Measurements from ENCODE around the gene TTC33.

DNA sequence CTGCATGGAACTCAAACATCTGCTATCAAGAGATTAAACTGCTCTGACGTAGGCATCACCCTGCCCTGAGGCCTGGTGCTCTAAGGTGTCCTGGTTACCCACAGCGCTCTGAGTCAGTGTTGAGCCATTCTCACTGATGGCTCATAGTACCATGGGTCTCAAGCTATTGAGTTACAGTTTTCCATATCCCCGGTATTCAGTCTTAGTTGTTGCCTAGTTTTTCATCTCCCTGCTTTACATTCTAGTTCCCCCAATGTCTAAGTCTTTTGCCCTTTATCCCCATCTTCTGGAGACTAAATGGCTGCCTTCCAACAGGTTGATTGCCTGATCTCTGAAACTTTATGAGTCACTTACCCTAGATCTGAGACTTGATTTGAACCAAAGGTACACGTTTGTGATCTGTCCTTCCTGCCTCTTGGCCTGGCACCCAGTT lies 237.3 kb downstream of the TTC33 start:
- TF ChIP-seq POLR2A (IDR thresholded peaks at IDR 0.05) (no peak), POLR2AphosphoS5 (IDR thresholded peaks at IDR 0.05) (no peak)
